ENCODE measurements around the gene APOM. TPM values are rescaled to one million over a fixed set of nuclear protein-coding genes. Genes with fewer than 3 reads are reported as not detected.

The APOM gene
- total RNA-seq, 1 experiment from 2014 or later, result 2.4 TPM

DNA sequence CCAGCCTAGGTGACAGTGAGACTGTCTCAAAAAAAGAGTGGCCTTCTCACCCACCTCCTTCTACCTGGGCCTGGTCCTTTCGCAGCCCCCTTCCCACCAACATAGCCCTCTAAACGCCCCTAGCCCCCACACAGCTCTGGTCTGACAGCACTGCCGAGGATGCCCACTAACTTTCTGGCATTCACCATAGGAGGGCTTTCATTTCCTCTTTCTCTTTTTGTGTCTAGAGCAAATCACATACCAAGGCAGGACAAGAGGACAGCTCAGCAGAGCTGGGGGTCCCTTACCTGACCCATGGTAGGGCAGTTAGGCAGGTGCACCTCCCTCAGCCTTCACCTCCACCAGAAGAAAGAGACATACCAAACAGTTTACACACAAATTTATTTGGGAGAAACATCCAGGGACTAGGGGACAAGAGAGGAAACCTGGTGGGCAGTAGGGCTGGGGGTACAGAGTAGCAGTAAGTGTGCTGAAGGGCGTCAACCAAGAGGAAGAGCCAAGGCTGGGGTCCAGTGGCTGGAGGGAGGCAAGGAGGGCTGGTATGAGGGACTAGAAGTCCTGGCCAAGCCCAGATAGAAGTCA, 20.7 kb downstream of the APOM start:
- DNase-seq (ENCODE audit: extremely low read depth, low read depth), result no peak

- DNase-seq (ENCODE audit: extremely low read depth, low read depth), result no peak
Observed at GRCh38 chr6:31676904-31677303, 21.2 kb downstream of the APOM start.

GRCh38 chr6:31677955-31678354, 22.3 kb downstream of the APOM start:
- no peak for DNase-seq (ENCODE audit: extremely low read depth, low read depth)

DNA sequence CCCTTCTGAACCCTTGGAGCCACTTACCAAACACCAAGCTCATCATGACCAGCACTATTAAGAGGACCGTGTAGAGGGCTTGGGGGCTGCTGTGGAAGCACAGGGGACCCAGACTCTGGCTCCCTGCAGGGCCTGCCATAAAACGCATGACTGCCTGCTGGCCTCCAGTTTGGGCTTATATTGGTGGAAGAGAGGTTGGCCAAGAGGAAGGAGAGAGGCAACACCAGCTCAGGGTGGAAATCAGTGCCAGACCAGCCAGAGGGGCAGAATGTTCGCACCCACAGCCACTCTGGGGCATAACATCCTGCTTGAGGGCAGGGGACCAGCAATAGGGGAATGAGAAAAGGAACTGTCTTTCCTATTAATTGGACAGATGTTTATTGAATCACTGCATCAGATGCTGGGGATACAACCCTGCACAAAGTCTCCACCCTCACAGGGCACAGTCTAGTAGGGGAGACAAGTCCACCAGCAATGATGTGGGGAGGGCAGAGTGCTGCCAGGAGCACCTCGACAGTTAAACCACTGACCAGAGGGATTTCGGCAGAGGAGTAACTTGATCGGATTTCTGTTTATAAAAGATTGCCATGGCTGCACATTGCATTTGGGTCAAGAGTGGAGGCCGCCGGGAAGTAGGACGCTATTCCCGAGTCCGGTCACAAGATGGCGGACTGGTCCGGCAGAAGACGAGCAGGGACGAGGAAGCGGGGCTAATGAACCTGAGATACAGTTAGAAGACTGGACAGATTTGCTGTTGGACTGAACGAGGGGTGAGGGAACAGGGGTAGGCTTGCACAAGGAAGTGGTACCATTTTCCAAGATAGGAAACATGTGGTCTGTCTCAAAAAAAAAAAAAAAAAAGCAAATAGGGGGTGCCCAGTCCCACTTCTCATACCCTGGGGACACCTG, 24.8 kb downstream of the APOM start, which contains the start of gene LY6G5C:
TSS of gene LY6G5C (minus strand) at position 842 of the 909 bp plus-strand sequence. CDS start at position 148, 694 bp downstream.
- DNase-seq (ENCODE audit: extremely low read depth, low read depth), result peak; percentile 55

DNA sequence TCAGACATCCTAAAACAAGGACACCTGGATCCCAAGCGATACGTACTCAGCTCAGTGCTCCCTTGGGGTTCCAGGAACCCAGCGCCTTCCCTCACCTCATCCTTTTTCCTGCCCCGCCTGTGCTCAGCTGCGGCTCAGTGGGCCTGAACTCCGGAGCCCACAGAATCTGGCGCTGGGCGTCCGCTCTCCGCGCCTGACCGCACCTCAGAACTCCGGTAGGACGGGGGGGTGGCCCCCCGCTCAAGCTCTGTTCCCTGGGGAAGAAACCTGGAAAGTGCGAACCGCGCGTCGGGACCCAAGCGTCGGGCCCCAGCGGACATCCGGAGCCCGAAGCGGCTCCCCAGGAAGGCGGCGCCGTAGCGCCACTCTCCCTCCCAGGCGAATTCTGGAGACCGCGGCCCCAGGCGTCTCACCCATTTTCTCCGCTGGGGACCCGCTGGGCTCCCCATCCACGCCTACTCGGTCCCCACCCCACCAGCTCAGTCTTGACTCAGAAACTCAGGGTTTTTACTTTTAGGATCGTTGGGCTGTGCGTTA, 25.5 kb downstream of the APOM start:
- no peak for DNase-seq (ENCODE audit: extremely low read depth, low read depth)

DNA sequence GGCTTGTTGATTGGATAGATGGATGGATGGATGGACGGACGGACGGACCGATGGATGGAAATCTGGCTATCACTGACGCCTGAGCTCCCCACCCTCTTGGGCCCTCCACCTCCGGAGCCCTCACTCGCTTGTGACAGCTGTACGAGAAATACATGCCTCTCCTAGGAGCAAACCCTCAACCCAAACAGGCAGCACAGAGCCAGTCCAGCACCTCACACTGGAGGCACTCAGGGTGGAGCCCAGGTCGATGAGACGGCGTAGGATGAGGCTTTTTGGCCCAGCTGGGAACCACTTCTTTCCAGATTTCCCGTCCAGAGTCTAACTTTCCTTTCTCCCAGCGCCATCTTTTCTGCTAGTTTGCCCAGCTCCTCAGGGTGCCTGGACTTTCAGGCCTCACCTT, 27.9 kb downstream of the APOM start:
- DNase-seq (ENCODE audit: extremely low read depth, low read depth), result no peak

DNA sequence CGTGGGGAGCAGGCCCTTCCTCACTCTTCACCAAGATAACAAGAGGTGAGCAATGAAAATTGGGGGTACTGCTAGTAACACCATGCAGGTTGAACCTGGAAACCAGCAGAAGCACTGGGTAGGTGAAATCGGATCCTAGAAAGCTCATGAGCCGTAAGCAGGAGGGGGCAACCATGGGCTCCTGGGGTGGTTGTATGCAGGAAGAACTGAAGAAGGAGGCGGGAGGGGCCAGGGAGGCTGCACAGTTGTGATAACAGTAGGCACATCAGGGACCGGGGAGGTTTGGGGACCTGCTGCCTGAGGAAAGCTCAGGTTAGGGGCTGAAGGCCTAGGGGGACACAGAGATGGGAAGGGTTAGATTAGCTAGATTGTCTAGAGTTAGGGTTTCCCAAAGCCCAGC, 30.8 kb downstream of the APOM start:
- DNase-seq (ENCODE audit: extremely low read depth, low read depth), result no peak

GRCh38 chr6:31687321-31687720, 31.6 kb downstream of the APOM start:
- DNase-seq (ENCODE audit: extremely low read depth, low read depth), result no peak

DNA sequence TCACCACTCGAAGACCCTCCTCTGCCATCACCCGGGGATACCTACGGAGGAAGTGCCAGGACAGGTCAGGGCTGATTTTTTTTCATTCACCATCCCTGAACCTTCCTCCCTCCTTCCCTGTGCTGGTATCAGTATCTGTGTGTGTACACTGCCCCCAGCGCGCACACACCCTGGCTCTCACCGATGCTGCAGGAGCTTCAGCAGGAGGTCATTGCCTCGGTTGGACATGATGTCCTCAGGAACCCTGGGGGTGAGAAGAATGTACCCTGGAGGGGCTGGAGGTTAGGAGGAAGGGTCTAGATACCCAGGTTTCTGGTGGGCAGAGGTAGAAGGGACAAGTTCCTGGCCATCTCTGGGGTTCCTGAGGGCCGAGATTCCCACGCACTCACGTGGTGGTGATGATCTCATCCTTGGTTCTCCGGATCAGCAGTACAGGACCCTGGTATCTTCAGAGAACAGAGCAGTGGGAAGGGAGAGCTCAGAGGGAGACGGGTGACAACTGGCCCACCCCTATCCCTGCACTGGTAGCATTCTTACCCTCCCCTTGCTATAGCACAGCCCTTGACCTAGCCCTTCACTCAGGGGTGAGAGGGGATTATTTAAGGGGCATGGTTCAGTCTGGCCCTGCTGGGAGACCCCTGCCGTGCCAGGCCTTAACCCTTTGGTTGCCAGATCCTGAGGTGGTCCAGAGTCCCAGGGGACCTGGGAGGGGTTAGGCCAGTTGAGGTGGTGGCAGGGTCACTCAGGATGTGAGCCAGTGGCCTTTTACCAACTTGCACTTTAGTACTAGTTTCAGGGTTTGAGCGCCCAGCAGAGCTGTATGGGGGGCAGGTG, 32.4 kb downstream of the APOM start:
- no peak for DNase-seq (ENCODE audit: extremely low read depth, low read depth)

DNA sequence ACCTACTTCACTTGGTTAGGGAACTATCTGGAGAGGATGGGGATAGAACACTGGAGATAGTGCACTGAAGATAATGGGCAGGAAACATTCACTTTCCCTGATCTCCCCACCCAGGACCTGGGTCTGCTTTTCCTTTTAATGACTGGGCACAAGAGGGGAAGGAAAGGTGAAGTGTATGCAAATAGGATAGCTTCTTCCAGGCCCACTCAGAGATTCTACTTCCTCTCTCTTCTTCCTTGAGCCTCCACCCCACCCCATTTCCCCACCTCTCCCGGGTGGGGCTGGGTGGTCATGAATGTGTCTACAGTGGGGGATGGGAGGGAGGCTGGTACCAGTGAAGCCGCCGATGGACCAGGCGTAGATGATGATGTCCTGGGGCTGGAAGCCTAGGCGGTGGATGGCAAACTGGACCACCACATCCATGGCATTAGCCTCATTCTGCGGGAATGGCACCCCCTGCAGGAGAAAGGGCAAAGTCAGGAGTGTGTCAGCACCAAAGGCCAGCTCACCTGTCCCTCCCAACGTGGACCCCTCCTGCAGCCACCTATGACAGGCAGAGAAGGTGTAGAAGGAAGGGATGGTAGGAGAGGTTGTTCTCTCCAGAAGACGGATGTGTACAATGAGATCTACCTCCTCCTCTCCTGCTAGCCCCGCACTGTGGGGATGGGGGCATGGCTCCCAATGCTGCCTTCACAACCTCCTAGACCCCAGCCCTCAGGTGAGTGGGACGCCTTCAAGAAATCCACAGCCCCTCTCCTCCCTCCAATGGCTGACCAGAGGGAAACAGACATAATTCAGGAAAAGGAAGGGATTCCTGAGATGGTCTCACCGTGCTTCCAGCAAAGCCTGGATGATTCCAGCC, 33.8 kb downstream of the APOM start:
- no peak for DNase-seq (ENCODE audit: extremely low read depth, low read depth)

GRCh38 chr6:31690231-31691077, 34.8 kb downstream of the APOM start:
- no peak for DNase-seq (ENCODE audit: extremely low read depth, low read depth)

GRCh38 chr6:31691078-31691463, 35.4 kb downstream of the APOM start:
- DNase-seq (ENCODE audit: extremely low read depth, low read depth), result no peak

- no peak for DNase-seq (ENCODE audit: extremely low read depth, low read depth)
Observed at GRCh38 chr6:31691564-31692108, 35.9 kb downstream of the APOM start.

- no peak for DNase-seq (ENCODE audit: extremely low read depth, low read depth)
Observed at GRCh38 chr6:31692353-31692752, 36.7 kb downstream of the APOM start.

- DNase-seq (ENCODE audit: extremely low read depth, low read depth), result no peak
Observed at GRCh38 chr6:31692886-31693285, 37.2 kb downstream of the APOM start.

DNA sequence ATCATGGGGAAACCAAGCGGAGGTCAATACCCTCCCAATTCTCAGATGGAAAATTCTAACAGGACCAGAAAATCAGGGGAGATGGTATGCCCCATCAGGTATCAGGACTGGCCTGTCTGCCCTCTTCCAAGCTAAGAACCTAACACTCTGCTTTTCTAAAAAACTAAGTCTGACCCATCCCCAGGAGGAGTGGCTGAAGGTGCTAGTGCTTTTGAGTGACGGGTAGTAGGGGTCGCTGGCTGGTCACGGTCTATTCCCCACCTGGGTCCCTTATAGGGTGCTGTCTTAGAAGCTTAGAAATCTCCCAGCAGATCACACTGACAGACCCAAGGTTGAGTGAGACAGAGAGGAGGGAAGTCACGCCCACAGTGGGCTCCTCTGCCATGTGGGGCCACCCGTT, 37.8 kb downstream of the APOM start:
- DNase-seq (ENCODE audit: extremely low read depth, low read depth), result no peak

DNA sequence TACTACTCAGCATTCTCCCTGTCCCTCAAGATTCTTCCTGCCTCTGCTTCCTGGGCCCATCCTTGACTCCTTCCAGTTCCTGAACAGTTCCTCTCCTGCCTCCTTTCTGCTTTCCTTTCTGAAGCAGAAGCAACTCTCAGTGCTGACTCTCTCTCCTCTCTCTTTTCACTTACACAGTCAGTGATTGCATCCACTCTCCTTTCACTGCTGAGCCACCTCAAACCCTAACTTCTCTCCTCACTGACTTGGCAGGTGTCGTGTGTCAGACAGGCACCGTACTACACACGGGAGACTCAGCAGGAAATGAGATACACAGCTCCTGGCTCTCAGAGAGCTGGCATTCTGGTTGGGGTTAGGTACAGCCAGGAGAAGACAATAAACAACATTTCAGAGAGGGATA, 41.9 kb downstream of the APOM start:
- no peak for DNase-seq (ENCODE audit: extremely low read depth, low read depth)

DNA sequence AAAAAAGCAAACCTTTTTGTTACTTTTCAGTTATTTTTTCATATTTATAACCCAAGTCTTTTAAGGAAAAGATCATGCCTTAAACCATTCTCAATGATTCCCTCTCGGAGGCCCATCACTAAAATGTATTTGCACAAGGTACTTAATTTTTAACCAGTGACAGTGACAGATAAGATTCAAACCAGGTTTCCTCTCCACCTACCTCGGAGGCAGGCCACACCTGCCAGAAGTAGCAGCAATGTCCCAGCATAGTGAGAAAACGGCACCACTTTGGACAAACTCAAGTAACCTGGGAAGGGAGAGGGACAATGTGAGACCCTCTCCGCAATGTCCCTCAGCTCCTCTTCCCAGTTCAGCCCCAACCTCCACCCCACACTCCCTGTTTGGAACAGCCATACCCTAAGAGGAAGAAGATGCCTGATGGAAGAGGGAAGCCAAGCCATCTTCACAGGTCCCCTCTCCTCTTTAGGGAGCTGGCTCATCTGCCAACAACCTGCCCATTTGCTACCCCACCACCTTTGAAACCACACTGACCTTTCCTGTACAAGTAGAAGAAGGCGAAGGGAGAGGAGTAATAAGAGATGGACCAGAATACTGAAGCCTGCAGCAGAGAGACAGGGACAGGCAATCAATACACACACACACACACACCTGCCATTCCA, 45.2 kb downstream of the APOM start:
- DNase-seq (ENCODE audit: extremely low read depth, low read depth), result no peak

All from NCI-H460 (cell line).